Stimulated activated CD4-positive, alpha-beta T cell treated with anti-CD3 and anti-CD28 coated beads, TNF-alpha, amount 100 ng/mL, for 48 hours (primary cell): ENCODE results near the gene RAD51B.

Experiments
- DNase-seq, 3 donors: peaks; one replicate each; pipeline ENCODE4 v3.0.0-alpha.2; 2020; ENCODE audit warnings: low read depth in 3 of 3

RAD51B gene

DNA sequence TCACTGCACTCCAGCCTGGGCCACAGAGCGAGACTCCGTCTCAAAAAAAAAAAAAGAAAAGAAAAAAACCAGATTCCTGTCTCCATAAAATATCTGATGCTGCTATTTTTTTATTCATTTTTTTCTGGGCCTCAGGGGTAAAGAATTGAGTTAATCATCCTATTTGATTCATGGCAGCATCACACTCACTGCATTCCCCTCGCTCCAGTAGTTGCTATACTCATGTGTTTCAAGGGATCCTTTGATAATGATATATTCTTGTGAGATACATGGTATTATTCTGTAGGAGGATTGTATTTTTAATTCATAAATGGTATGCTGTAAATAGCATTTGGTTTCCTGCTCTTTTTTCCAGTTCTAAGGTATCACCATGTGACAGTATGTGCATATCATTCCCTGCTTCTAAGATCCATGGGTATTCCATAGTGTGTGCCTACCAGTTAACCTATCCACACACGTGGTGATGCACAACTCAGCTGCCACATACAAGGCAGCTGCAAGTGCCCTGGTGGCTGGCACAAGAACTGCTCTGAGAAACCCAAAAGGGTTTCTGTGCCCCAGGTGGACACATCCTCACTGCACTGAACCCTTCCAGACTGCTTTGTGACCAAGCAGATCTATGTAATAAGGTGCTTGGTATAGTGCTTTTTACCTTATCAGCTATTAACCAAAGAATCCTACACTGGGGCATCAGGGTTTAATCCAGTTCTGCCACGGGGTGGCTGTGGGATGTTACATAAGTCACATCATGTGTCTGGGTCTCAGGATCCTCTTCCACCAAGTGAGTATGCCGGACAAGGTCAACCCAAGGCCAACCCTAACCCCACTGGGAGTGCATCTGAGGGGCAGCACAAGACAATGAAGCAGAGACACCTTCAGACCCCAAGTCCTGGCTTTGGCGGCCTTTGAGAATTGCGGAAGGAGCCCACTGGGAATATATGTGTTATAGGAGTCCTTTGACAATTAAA, 898.7 kb downstream of the RAD51B start:
- DNase-seq, result no peak

GRCh38 chr14:68719634-68720384, 900.2 kb downstream of the RAD51B start:
- DNase-seq, result no peak

DNA sequence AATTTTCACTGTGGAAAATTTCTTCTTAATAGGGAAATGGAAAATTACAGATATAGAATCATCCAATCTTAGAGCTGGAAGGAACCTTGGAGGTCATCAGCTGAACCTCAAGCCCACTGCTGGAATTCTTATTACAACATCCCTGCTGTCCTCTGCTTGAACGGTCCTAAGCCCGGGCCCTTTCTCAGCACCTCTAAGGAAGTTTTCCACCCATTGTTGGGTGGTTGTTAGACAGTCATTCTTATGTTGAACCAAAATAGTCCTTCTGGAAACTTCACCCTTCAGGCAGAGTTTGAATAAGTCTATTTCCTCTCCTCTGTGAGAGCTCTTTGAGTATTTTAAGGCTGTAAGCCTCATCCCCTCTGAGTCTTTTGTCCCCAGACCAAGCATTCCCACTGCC, 902.6 kb downstream of the RAD51B start:
- DNase-seq, result no peak

DNA sequence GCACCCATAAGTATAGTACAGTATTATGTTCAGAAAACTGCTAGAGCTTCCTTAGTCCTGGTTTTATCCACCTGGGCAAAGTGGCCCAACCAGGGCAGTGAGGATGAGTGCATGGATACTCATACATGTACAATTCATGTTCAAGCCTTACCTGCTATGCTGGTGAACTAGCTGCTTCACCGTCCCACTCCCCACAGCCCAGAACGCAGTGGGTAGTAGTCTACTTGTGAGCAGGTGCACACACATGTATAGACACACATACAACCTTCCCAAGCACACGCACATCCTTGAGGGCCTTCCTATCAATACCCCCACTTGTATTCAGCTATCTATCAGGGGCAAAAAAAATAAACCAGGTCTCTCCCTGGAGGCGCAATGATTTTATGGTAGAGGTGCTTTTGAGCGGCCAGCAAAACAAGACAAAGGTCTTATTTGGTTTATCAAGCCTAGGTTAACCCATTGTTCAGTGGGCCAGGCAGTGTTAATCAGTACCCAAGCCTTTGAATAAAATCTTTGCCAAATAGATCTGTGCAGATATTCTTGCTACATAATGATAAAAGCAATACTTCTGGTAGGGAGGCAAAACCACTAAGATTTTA, 903.5 kb downstream of the RAD51B start:
- DNase-seq, result no peak

GRCh38 chr14:68723808-68724268, 904.3 kb downstream of the RAD51B start:
- no peak for DNase-seq

- no peak for DNase-seq
These were observed 905.3 kb downstream of the RAD51B start for GRCh38 chr14:68724914-68725313.

- no peak for DNase-seq
These were observed 906.6 kb downstream of the RAD51B start for GRCh38 chr14:68726093-68726695.

DNA sequence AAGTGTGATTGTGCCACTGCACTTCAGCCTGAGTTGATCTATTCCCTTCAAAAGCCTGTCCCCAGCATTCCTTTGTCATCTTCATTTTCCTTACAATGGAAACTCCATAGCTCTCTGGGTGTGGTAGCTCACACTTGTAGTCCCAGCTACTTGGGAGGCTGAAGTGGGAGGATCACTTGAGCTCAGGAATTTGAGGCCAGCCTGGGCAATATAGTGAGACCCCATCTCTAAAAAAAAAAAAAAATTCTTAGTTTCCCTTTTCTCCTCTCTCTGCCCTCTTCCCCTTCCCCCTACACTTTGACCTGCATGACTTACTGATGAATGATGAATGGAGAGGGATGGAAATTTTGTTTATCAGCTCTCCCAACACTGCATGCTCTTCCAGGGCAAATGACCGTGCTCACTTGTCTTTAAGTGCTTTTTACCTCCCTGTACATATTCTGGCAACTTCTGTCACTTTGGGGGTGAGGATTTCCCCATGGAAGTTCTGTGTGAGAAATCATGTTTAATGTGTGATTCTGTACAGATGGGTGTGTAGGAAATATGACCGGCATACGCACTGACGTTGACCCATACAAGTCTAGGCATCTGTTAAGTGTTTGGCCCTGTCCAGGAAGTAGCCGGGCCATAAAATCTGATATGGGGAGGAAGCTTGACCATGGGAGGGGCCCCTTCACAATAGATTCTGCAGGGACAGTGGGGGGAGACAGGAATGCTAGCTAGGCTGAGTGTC, 907.9 kb downstream of the RAD51B start:
- DNase-seq, result no peak

GRCh38 chr14:68728342-68729106, 908.9 kb downstream of the RAD51B start:
- DNase-seq, result no peak

DNA sequence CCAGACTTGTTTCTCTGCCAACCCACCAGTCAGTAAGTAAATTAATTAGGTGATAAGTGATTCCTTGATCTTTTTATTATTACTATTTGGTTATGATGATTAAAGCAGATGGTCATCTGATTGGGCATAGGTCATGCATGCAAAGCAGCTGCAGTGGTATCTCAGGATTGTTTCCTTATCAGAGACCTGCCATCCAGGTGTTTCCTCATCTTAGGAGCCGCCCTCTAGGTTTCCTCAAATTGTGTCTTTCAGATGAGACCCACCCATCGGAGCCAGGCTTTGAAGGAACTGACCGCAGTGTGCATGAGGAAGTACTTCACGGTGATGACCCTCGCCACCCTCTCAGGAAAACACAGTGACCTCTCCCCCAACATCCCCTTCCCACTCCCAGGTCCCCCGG, 910.0 kb downstream of the RAD51B start:
- no peak for DNase-seq

GRCh38 chr14:68730348-68730747, 910.8 kb downstream of the RAD51B start:
- DNase-seq, result no peak

DNA sequence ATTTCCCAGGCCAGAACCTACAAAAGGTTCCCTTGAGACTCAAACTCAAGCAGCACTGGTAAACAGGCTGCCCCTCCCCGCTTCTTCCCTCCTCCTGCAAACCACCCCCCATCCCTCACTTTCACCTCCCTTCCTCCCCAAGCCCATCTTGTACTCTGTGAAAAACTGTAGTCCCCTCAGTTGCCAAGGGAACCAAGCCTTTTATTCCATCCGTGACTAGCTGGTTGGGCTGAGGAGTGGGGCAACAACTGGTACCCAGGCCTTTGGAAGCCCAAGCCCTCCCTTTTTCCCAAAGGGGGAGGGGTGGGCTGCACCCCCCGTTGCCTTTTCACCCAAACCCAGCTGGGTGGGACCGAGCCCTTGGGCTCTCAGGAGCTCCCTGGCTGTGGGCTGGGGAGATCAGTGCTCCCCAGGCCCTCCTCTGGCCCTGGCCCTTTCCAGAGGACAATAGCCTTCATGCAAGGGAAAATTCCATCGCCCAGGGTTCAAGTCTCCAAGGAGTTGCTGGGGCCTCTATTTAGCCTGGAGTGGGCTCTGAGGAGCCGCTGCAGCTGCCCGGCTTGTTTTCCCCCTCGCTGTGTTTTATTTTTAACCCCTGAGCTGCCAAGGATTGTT, 911.3 kb downstream of the RAD51B start:
- no peak for DNase-seq

DNA sequence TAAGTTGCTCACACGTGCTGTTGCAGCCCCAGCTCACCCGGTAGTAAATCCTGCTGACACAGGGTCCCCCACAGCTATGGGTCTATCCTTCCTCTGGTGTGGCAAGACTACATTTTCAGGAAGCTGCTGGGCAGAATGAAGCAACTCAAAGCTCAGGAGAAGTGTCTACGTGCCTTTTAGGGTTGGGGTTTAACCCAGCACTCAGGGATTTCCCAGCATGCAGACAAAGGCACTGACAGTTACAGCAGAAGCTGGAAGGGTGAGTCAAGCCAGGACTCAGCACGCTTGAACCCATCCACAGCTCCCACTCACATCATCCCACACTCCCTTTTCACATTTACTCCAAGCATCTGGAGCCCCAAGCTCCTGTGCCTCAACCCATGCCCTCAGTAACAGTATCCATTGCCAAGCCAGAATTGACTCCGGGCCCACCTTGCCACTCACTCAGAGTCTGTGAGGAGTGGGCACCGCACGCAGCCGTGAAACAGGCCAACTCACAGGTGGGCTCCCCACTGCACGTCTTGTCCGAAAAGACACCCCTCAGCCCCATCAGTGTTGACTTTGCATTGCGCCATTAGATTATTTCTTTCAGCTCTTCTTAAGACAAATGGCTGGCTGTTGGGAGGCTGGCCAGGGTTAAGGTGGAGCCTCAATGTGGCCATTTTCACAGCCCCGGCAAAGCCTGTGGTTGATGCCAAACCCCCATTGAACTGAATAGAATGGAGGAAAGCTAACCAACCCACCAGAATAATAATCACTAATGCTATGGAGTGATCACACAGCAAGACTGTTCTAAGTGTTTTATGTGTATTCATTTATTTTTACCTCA, 913.7 kb downstream of the RAD51B start:
- DNase-seq, result no peak

DNA sequence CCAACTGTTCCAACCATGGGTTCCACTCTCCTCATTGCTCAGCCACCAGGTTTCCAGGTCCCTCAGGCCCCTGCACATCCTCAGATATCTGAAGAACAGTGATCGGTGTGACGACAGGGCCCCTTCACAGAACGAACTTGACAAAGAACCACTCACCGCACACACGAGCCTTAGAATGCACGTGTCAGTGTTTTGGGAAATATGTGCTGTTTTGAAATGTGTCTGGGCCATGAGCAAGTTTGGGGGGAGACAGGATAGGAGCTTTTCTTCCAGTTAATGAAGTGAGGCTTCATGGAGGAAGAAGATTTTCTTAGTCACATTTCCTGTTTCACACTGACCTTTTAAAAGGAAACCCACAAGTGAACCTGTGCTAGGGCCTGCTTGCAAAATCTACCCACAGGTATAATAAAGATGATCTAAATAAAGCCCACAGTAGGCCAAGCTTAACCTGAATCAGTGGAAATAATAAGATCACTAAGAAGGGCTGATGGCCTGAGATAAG, 914.7 kb downstream of the RAD51B start:
- no peak for DNase-seq

DNA sequence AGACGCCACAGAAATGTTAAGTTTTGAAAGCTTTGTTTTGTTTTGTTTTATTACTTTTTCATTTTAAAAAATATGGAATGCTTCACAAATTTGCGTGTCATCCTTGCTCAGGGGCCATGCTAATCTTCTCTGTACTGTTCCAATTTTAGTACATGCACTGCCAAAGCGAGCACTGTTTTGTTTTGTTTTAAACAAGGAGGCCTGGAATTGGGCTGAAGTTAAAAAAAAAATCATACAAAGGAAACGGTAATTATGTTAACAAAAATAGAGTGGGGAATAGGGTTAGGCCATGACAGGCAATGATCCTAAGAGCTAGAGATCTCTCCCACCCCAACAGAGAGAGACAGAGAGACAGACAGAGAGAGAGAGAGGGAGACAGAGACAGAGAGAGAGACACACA, 916.3 kb downstream of the RAD51B start:
- no peak for DNase-seq

DNA sequence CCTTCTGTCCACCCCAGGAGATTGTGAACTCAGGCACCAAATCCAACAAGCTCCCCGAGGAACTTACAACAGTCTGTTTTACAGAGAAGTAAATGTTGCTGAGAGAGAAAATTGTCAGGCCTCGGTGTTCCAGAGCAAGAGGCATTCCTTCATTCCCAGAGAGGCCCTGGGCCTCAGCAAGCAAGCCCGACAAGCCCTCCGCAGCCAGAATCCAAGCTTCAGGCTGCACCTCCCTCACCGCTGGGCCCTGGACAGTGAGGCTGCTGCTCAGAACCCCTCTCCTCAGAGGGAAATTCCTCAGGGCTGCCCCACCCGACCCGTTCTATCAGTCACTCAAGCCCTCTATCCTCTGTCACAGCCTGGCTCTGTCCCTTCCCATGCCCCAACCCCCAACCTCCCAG, 916.9 kb downstream of the RAD51B start:
- no peak for DNase-seq

DNA sequence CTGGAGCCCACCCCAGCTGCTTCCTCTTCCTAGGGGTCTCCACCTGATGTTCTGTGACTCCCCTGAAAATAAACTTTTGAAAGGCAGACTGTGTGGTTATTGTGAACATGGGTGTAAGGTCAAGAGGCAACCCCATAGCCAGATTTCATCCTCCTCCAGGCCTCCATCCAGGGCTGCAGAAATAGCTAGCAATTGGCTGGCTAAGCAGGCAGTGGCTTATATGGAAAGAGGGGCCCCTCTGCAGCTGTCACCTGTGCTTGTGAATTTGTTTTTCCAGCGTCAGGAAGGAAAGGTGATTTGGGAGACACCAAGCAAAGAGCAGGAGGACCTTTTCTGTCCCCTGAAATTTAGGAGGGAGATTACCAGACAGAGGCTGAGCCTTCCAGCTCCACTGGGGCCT, 917.5 kb downstream of the RAD51B start:
- no peak for DNase-seq

- DNase-seq, result no peak
These were observed 919.0 kb downstream of the RAD51B start for GRCh38 chr14:68738559-68738958.

GRCh38 chr14:68739701-68740100, 920.1 kb downstream of the RAD51B start:
- DNase-seq, result no peak
